HEK293T (cell line): ENCODE results near the gene BRINP3.

Source experiments
- CTBP1 ChIP-seq: fragments of 450-650 bp; IDR thresholded peaks from 2 replicates; pipeline ENCODE4 v1.6.1; 2016; ENCODE audit warnings: borderline replicate concordance
- NFRKB ChIP-seq: fragments of 450-650 bp; IDR thresholded peaks from 2 replicates; pipeline ENCODE4 v1.6.1; 2016; ENCODE audit warnings: mild to moderate bottlenecking, moderate library complexity
- SP1 ChIP-seq: fragments of 450-650 bp; IDR thresholded peaks from 2 replicates; pipeline ENCODE4 v1.6.1; 2017
- SUZ12 ChIP-seq: fragments of 450-650 bp; IDR thresholded peaks from 2 replicates; pipeline ENCODE4 v1.6.1; 2016; ENCODE audit warnings: mild to moderate bottlenecking
- TARDBP ChIP-seq: fragments of 450-650 bp; IDR thresholded peaks from 2 replicates; pipeline ENCODE4 v1.6.1; 2016

- TF ChIP-seq TARDBP (no peak), NFRKB (no peak), CTBP1 (no peak), SUZ12 (no peak), SP1 (no peak)
Measured at GRCh38 chr1:190067592-190067991, 410.1 kb downstream of the BRINP3 start.
